Muscle of leg (tissue), 16 donors: Measurements from ENCODE around the gene IARS1. TPM values are rescaled to one million over a fixed set of nuclear protein-coding genes. Genes with fewer than 3 reads are reported as not detected.
A peak's percentile ranks its signal among the peaks of the same experiment; 100 is the strongest.

ENCODE experiments used
- DNase-seq: peaks from one replicate; pipeline ENCODE4 v3.0.0; 2013
- H3K27ac ChIP-seq: one replicate; pipeline ENCODE4 v1.5.1; 2013; ENCODE audit warnings: mild to moderate bottlenecking, low read length, control low read depth
- H3K27me3 ChIP-seq: one replicate; pipeline ENCODE4 v1.6.1; 2013; ENCODE audit warnings: low read length; ENCODE audit not compliant: control insufficient read depth, insufficient read depth
- H3K36me3 ChIP-seq: one replicate; pipeline ENCODE4 v1.6.1; 2013; ENCODE audit warnings: low read length; ENCODE audit not compliant: control insufficient read depth, insufficient read depth
- H3K4me1 ChIP-seq: one replicate; pipeline ENCODE4 v1.6.1; 2013; ENCODE audit warnings: low read length; ENCODE audit not compliant: control insufficient read depth, insufficient read depth
- H3K4me3 ChIP-seq: one replicate; pipeline ENCODE4 v1.5.1; 2013; ENCODE audit warnings: low read length, control low read depth
- H3K9me3 ChIP-seq: replicated peaks from 2 replicates; pipeline ENCODE4 v1.6.1; 2013; ENCODE audit warnings: low read depth, low read length; ENCODE audit not compliant: control insufficient read depth
- WGBS: methylation state at CpG from one replicate; pipeline ENCODE4 v1.1.5; 2013; ENCODE audit warnings: missing lambda C conversion rate; ENCODE audit not compliant: insufficient coverage; 5-methylcytosine and 5-hydroxymethylcytosine counted together
- long read RNA-seq, 11 donors: transcript quantifications; one replicate each; lab custom pipeline, GENCODE V29; 2026
- polyA plus RNA-seq, 8 donors: library from polyadenylated mRNA; unstranded; fragments of 120-200 nt; gene quantifications; one replicate each; pipeline versions ENCODE4 v1.2.1 to v1.2.3, GENCODE V29; 2013; ENCODE audit warnings: inconsistent platforms in 1 of 8, low replicate concordance in 1 of 8; ENCODE audit not compliant: insufficient read length in 8 of 8, insufficient read depth in 1 of 8
- total RNA-seq: library from RNA; stranded (reverse); fragments of 120-200 nt; gene quantifications from one replicate; pipeline ENCODE4 v1.2.4, GENCODE V29; 2013

The IARS1 gene
- 96.3 TPM for total RNA-seq
- polyA plus RNA-seq: 10 to 100 TPM; 48.4 to 75.2 (median 62.1) TPM
- long read RNA-seq, donor 1: 0 reads
- long read RNA-seq, donor 2: 0 reads
- long read RNA-seq, donor 3, partial matches to known transcripts: 10 of 11 reads
- long read RNA-seq, donor 3, other reads (novel, unspliced or antisense): 0 of 11 reads
- long read RNA-seq, donor 4: 0 reads
- long read RNA-seq, donor 5, full-length matches to known transcripts: 4 of 9 reads
- long read RNA-seq, donor 5, partial matches to known transcripts: 5 of 9 reads
- long read RNA-seq, donor 5, other reads (novel, unspliced or antisense): 0 of 9 reads
- long read RNA-seq, donor 6, full-length matches to known transcripts: 1 of 7 reads
- long read RNA-seq, donor 6, partial matches to known transcripts: 6 of 7 reads
- long read RNA-seq, donor 6, other reads (novel, unspliced or antisense): 0 of 7 reads
- long read RNA-seq, donor 7, full-length matches to known transcripts: 3 of 3 reads
- long read RNA-seq, donor 7, partial matches to known transcripts: 0 of 3 reads
- long read RNA-seq, donor 7, other reads (novel, unspliced or antisense): 0 of 3 reads
- long read RNA-seq, donor 8, full-length matches to known transcripts: 4 of 19 reads
- long read RNA-seq, donor 8, partial matches to known transcripts: 15 of 19 reads
- long read RNA-seq, donor 8, other reads (novel, unspliced or antisense): 0 of 19 reads
- long read RNA-seq, donor 9, full-length matches to known transcripts: 1 of 6 reads
- long read RNA-seq, donor 9, partial matches to known transcripts: 5 of 6 reads
- long read RNA-seq, donor 9, other reads (novel, unspliced or antisense): 0 of 6 reads
- long read RNA-seq, donor 10, full-length matches to known transcripts: 2 of 7 reads
- long read RNA-seq, donor 10, partial matches to known transcripts: 5 of 7 reads
- long read RNA-seq, donor 10, other reads (novel, unspliced or antisense): 0 of 7 reads
- long read RNA-seq, donor 11, full-length matches to known transcripts: 1 of 6 reads
- long read RNA-seq, donor 11, partial matches to known transcripts: 5 of 6 reads
- long read RNA-seq, donor 11, other reads (novel, unspliced or antisense): 0 of 6 reads

GRCh38 chr9:92293452-92294296, at the start of gene IARS1:
Gene IARS1 (minus strand): TSS chr9:92293697. CDS start chr9:92289419, 4,278 bp downstream.
- Histone ChIP-seq H3K9me3 (no peaks in the 10 kb centered on the region), H3K36me3 (peaks cover 8% of the 10 kb centered on the region), H3K4me3 (peak within 1 kb of the TSS; percentile 69), H3K27ac (peak within 1 kb of the TSS; percentile 88), H3K27me3 (no peaks in the 10 kb centered on the region), H3K4me1 (peaks cover 15% of the 10 kb centered on the region)
- under 1% methylated on average over 45 of the region's 63 CpGs for WGBS
- peak; percentile 99 for DNase-seq

- DNase-seq: peak; percentile 36
- peak overlapping the region; percentile 13 for H3K27ac ChIP-seq
Observed at GRCh38 chr9:92342825-92343488, 49.5 kb upstream of the IARS1 start.

GRCh38 chr9:92341578-92341977, 48.1 kb upstream of the IARS1 start:
- H3K36me3 ChIP-seq: peaks cover 25% of the 10 kb centered on the region
- no peak overlapping the region for H3K27ac ChIP-seq
- no CpG with 5 or more reads among the region's 1 CpG for WGBS
- H3K4me3 ChIP-seq: no peak overlapping the region
- no peaks in the 10 kb centered on the region for H3K9me3 ChIP-seq
- no peaks in the 10 kb centered on the region for H3K27me3 ChIP-seq
- H3K4me1 ChIP-seq: no peaks in the 10 kb centered on the region
- DNase-seq: no peak

More at GRCh38 chr9:92342825-92343488, 49.5 kb upstream of the IARS1 start:
- peaks cover 25% of the 10 kb centered on the region for H3K36me3 ChIP-seq
- no peaks in the 10 kb centered on the region for H3K27me3 ChIP-seq
- H3K9me3 ChIP-seq: no peaks in the 10 kb centered on the region
- no peak overlapping the region for H3K4me3 ChIP-seq
- H3K4me1 ChIP-seq: no peaks in the 10 kb centered on the region
- WGBS: no CpG with 5 or more reads among the region's 1 CpG

GRCh38 chr9:92333282-92333634, 39.8 kb upstream of the IARS1 start:
- no peak overlapping the region for H3K4me3 ChIP-seq
- no peaks in the 10 kb centered on the region for H3K9me3 ChIP-seq
- WGBS: no CpG with 5 or more reads among the region's 2 CpGs
- no peak overlapping the region for H3K27ac ChIP-seq
- DNase-seq: no peak
- H3K36me3 ChIP-seq: peaks cover 8% of the 10 kb centered on the region
- H3K27me3 ChIP-seq: no peaks in the 10 kb centered on the region
- H3K4me1 ChIP-seq: no peaks in the 10 kb centered on the region

- 100% methylated on average over 1 of the region's 3 CpGs for WGBS
- no peak overlapping the region for H3K27ac ChIP-seq
Observed at GRCh38 chr9:92332577-92333281, 39.2 kb upstream of the IARS1 start.

GRCh38 chr9:92328225-92328624, 34.7 kb upstream of the IARS1 start:
- H3K27ac ChIP-seq: no peak overlapping the region
- H3K9me3 ChIP-seq: no peaks in the 10 kb centered on the region
- no peak overlapping the region for H3K4me3 ChIP-seq
- WGBS: 60% methylated on average over 1 of the region's 2 CpGs
- peak; percentile 75 for DNase-seq
- peaks cover 5% of the 10 kb centered on the region for H3K4me1 ChIP-seq
- H3K36me3 ChIP-seq: no peaks in the 10 kb centered on the region
- no peaks in the 10 kb centered on the region for H3K27me3 ChIP-seq

More at GRCh38 chr9:92332577-92333281, 39.2 kb upstream of the IARS1 start:
- peak; percentile 54 for DNase-seq
- Histone ChIP-seq H3K4me3 (no peak overlapping the region), H3K4me1 (no peaks in the 10 kb centered on the region), H3K27me3 (no peaks in the 10 kb centered on the region), H3K36me3 (peaks cover 3% of the 10 kb centered on the region), H3K9me3 (no peaks in the 10 kb centered on the region)

- DNase-seq: no peak
- Histone ChIP-seq H3K36me3 (peaks cover 5% of the 10 kb centered on the region), H3K4me3 (no peak overlapping the region), H3K4me1 (peaks cover 5% of the 10 kb centered on the region), H3K9me3 (no peaks in the 10 kb centered on the region), H3K27me3 (no peaks in the 10 kb centered on the region), H3K27ac (no peak overlapping the region)
- no CpG with 5 or more reads among the region's 2 CpGs for WGBS
Observed at GRCh38 chr9:92327283-92327850, 33.9 kb upstream of the IARS1 start.

- peak overlapping the region; percentile 96 for H3K27ac ChIP-seq
- peaks cover 9% of the 10 kb centered on the region for H3K36me3 ChIP-seq
- H3K4me1 ChIP-seq: peaks cover 5% of the 10 kb centered on the region
- H3K27me3 ChIP-seq: no peaks in the 10 kb centered on the region
- peak overlapping the region; percentile 56 for H3K4me3 ChIP-seq
- no peaks in the 10 kb centered on the region for H3K9me3 ChIP-seq
- no peak for DNase-seq
- WGBS: 0% methylated on average over 15 of the region's 30 CpGs
Observed at GRCh38 chr9:92325991-92326500, 32.5 kb upstream of the IARS1 start.
